HG03432 (cell line): ENCODE measurements around the gene CCNE1.
A peak's percentile ranks its signal among the peaks of the same experiment; 100 is the strongest.

ENCODE experiments used
- ATAC-seq: cut with Tn5 transposase; IDR thresholded peaks from one replicate; pipeline ENCODE4 v1.9.1; 2021; ENCODE audit warnings: mild to moderate bottlenecking, moderate library complexity; ENCODE audit not compliant: unreplicated experiment

CCNE1 gene

GRCh38 chr19:29842471-29843179, 30.8 kb downstream of the CCNE1 start:
- no peak for ATAC-seq

- no peak for ATAC-seq
These were observed 31.6 kb downstream of the CCNE1 start for GRCh38 chr19:29843180-29844051.

- ATAC-seq = peak; percentile 79
These were observed 33.2 kb downstream of the CCNE1 start for GRCh38 chr19:29844891-29845573.

GRCh38 chr19:29845574-29846176, 33.9 kb downstream of the CCNE1 start:
- ATAC-seq = peak; percentile 11

- no peak for ATAC-seq
These were observed 37.4 kb downstream of the CCNE1 start for GRCh38 chr19:29849208-29849607.

- no peak for ATAC-seq
These were observed 38.7 kb downstream of the CCNE1 start for GRCh38 chr19:29850482-29850881.

- ATAC-seq = peak; percentile 84
These were observed 40.2 kb downstream of the CCNE1 start for GRCh38 chr19:29851769-29852521.

- no peak for ATAC-seq
These were observed 42.2 kb downstream of the CCNE1 start for GRCh38 chr19:29854033-29854432.

- no peak for ATAC-seq
These were observed 43.3 kb downstream of the CCNE1 start for GRCh38 chr19:29855087-29855486.

GRCh38 chr19:29855741-29856500, 44.1 kb downstream of the CCNE1 start:
- ATAC-seq = no peak

- ATAC-seq = peak; percentile 46
These were observed 46.3 kb downstream of the CCNE1 start for GRCh38 chr19:29858000-29858596.

GRCh38 chr19:29858621-29859020, 46.8 kb downstream of the CCNE1 start:
- ATAC-seq = no peak

GRCh38 chr19:29860492-29860891, 48.7 kb downstream of the CCNE1 start:
- no peak for ATAC-seq

- no peak for ATAC-seq
These were observed 49.8 kb downstream of the CCNE1 start for GRCh38 chr19:29861574-29861973.

GRCh38 chr19:29866011-29866410, 54.2 kb downstream of the CCNE1 start:
- no peak for ATAC-seq

- no peak for ATAC-seq
These were observed 56.2 kb downstream of the CCNE1 start for GRCh38 chr19:29867984-29868383.

- no peak for ATAC-seq
These were observed 59.4 kb downstream of the CCNE1 start for GRCh38 chr19:29871143-29871542.

GRCh38 chr19:29872224-29872731, 60.5 kb downstream of the CCNE1 start:
- no peak for ATAC-seq
